ENCODE data around the gene NUP93. TPM values are rescaled to one million over a fixed set of nuclear protein-coding genes. Genes with fewer than 3 reads are reported as not detected.

NUP93 gene
- total RNA-seq, 5 donors from 2014 or later (not counting 1 experiment from before 2014, with no cell fraction given): 52.6 to 72.4 (median 60.5) TPM

DNA sequence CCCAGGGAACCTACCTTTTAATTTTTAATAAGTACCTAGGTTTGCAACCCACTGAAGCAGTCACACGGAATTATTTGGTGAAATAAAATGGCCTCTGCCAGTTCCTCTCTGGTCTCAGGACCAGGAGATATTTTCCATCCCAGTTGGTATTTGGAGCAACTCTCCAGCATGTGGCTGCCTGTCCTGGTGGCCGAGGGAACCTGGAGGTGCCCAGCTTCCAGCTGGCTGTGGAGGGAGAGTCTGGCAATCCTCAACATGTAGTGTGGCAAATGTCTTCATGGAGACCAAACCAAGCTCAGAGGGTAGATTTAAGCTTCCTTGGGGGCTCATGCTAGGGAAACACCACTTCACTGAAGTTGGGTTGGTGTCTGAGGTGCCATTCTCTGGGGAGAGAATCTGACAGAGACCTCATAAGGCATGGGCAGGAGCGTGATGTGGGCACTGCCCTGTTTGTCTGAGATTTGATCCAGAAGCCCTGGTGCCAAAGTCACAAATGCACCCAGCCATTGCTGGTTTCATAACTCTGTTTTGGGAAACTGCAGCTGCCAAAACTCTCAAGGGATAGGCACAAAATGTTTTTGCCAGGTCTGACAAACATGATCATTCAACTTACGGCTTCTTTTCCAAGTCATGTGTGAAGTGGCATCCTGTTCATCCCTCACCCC is 44.9 kb upstream of the NUP93 start:
- H3K27ac Mint-ChIP-seq: no peak overlapping the region
- POLR2A ChIA-PET: no interaction called here
- H3K9me3 Mint-ChIP-seq: peaks cover 0 to 2% (median 0%) of the 10 kb centered on the region in 3 donors

DNA sequence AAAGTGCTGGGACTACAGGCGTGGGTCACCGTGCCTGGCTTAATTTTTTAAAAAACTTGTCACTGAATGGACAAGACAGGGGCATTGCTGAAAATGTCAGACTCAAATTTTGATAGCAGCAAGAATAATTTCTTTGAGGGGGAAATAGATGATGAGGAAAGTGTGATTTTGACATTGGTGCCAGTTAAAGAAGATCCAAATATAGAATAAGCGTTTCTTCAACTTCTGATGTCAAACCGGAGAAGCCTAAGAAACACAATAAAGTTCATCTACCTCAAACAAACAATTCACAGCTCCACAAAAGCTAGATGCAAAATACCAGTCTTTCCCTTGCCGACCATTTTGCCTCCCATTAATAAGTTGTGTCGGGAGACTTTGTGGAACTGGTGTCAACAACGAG is 43.2 kb upstream of the NUP93 start:
- peaks cover 21% of the 10 kb centered on the region in 3 donors for H3K4me1 Mint-ChIP-seq
- no peaks in the 10 kb centered on the region for H3K27me3 Mint-ChIP-seq
- no peak for ATAC-seq (replicated peaks in 1 of 4)
- H3K27ac Mint-ChIP-seq: no peak overlapping the region
- H3K4me3 Mint-ChIP-seq: no peak overlapping the region
- H3K36me3 ChIP-seq (ENCODE audit: control insufficient read depth in 2 of 2, extremely low read depth in 1 of 2, insufficient read depth in 1 of 2, low read length in 1 of 2): no peaks in the 10 kb centered on the region
- CTCF ChIA-PET: interaction anchor here (0.6 to 0.7 kb wide), 2 partner anchors 86 to 165 kb away, joined by 5 read pairs; no protein-coding TSS in a partner anchor
- peaks cover 0 to 5% of the 10 kb centered on the region in 2 experiments for H3K27me3 ChIP-seq (replicated peaks in 1 of 2; ENCODE audit: control insufficient read depth in 2 of 2, extremely low read depth in 1 of 2, insufficient read depth in 2 of 2, low read length in 1 of 2)
- peaks cover 11% of the 10 kb centered on the region for H3K36me3 Mint-ChIP-seq
- WGBS (ENCODE audit: insufficient coverage): 85% methylated on average over 6 of the region's 7 CpGs
- H3K9me3 ChIP-seq: no peaks in the 10 kb centered on the region
- POLR2A ChIA-PET: no interaction called here
- peaks cover 0 to 2% (median 0%) of the 10 kb centered on the region in 3 donors for H3K9me3 Mint-ChIP-seq
- no peak overlapping the region for H3K4me3 ChIP-seq (ENCODE audit: control insufficient read depth in 1 of 2, extremely low read depth in 1 of 2, low read length in 1 of 2)
- peaks cover 6 to 21% of the 10 kb centered on the region in 2 experiments for H3K4me1 ChIP-seq (ENCODE audit: control insufficient read depth in 1 of 2, extremely low read depth in 1 of 2, insufficient read depth in 2 of 2, low read length in 2 of 2)
- no peak overlapping the region for H3K27ac ChIP-seq (ENCODE audit: low read length)
- DNase-seq: no peak

More for the DNA sequence above, 44.9 kb upstream of the NUP93 start:
- ATAC-seq (replicated peaks in 1 of 4): no peak
- Histone ChIP-seq H3K27ac (ENCODE audit: low read length) (no peak overlapping the region), H3K9me3 (no peaks in the 10 kb centered on the region), H3K4me3 (ENCODE audit: control insufficient read depth in 1 of 2, extremely low read depth in 1 of 2, low read length in 1 of 2) (no peak overlapping the region), H3K4me1 (ENCODE audit: control insufficient read depth in 1 of 2, extremely low read depth in 1 of 2, insufficient read depth in 2 of 2, low read length in 2 of 2) (peaks cover 9 to 26% of the 10 kb centered on the region in 2 experiments), H3K27me3 (replicated peaks in 1 of 2; ENCODE audit: control insufficient read depth in 2 of 2, extremely low read depth in 1 of 2, insufficient read depth in 2 of 2, low read length in 1 of 2) (no peaks in the 10 kb centered on the region), H3K36me3 (ENCODE audit: control insufficient read depth in 2 of 2, extremely low read depth in 1 of 2, insufficient read depth in 1 of 2, low read length in 1 of 2) (no peaks in the 10 kb centered on the region)
- WGBS (ENCODE audit: insufficient coverage): 95% methylated on average over 2 of the region's 4 CpGs
- peaks cover 11% of the 10 kb centered on the region for H3K36me3 Mint-ChIP-seq
- no peak overlapping the region for H3K4me3 Mint-ChIP-seq
- peaks cover 24 to 27% (median 26%) of the 10 kb centered on the region in 3 donors for H3K4me1 Mint-ChIP-seq
- no peaks in the 10 kb centered on the region for H3K27me3 Mint-ChIP-seq
- no peak for DNase-seq
- CTCF ChIA-PET: no interaction called here

GRCh38 chr16:56688762-56689161 is 41.2 kb upstream of the NUP93 start:
- H3K4me1 Mint-ChIP-seq: peaks cover 7 to 8% (median 8%) of the 10 kb centered on the region in 3 donors
- H3K36me3 ChIP-seq (ENCODE audit: control insufficient read depth in 2 of 2, extremely low read depth in 1 of 2, insufficient read depth in 1 of 2, low read length in 1 of 2): no peaks in the 10 kb centered on the region
- WGBS (ENCODE audit: insufficient coverage): 60% methylated on average over 1 of the region's 1 CpG
- peaks cover 0 to 2% (median 0%) of the 10 kb centered on the region in 3 donors for H3K9me3 Mint-ChIP-seq
- no peak overlapping the region for H3K27ac Mint-ChIP-seq
- peaks cover 0 to 3% of the 10 kb centered on the region in 2 experiments for H3K4me1 ChIP-seq (ENCODE audit: control insufficient read depth in 1 of 2, extremely low read depth in 1 of 2, insufficient read depth in 2 of 2, low read length in 2 of 2)
- CTCF ChIA-PET: interaction anchor here in 1 of 2 donors (0.9 kb wide), 1 partner anchor 13 kb away, joined by 3 read pairs; no protein-coding TSS in a partner anchor
- peaks cover 11% of the 10 kb centered on the region for H3K36me3 Mint-ChIP-seq
- H3K4me3 ChIP-seq (ENCODE audit: control insufficient read depth in 1 of 2, extremely low read depth in 1 of 2, low read length in 1 of 2): no peak overlapping the region
- H3K9me3 ChIP-seq: no peaks in the 10 kb centered on the region
- H3K27ac ChIP-seq (ENCODE audit: low read length): no peak overlapping the region
- POLR2A ChIA-PET: no interaction called here
- ATAC-seq (replicated peaks in 1 of 4) (no peak), DNase-seq (no peak)
- H3K27me3 ChIP-seq (replicated peaks in 1 of 2; ENCODE audit: control insufficient read depth in 2 of 2, extremely low read depth in 1 of 2, insufficient read depth in 2 of 2, low read length in 1 of 2): peaks cover 0 to 5% of the 10 kb centered on the region in 2 experiments
- H3K4me3 Mint-ChIP-seq: no peak overlapping the region
- no peaks in the 10 kb centered on the region for H3K27me3 Mint-ChIP-seq

- Mint-ChIP-seq H3K9me3 (peaks cover 0 to 2% (median 0%) of the 10 kb centered on the region in 3 donors), H3K4me1 (peaks cover 3 to 4% (median 4%) of the 10 kb centered on the region in 3 donors), H3K27me3 (no peaks in the 10 kb centered on the region), H3K4me3 (no peak overlapping the region), H3K27ac (no peak overlapping the region), H3K36me3 (peaks cover 10% of the 10 kb centered on the region)
- H3K27me3 ChIP-seq (replicated peaks in 1 of 2; ENCODE audit: control insufficient read depth in 2 of 2, extremely low read depth in 1 of 2, insufficient read depth in 2 of 2, low read length in 1 of 2): peaks cover 0 to 5% of the 10 kb centered on the region in 2 experiments
- H3K9me3 ChIP-seq: no peaks in the 10 kb centered on the region
- no peak for ATAC-seq (replicated peaks in 1 of 4)
- no peaks in the 10 kb centered on the region for H3K36me3 ChIP-seq (ENCODE audit: control insufficient read depth in 2 of 2, extremely low read depth in 1 of 2, insufficient read depth in 1 of 2, low read length in 1 of 2)
- 73% methylated on average over 2 of the region's 3 CpGs for WGBS (ENCODE audit: insufficient coverage)
- no peak overlapping the region for H3K27ac ChIP-seq (ENCODE audit: low read length)
- CTCF ChIA-PET: interaction anchor here in 1 of 2 donors (0.9 kb wide), 1 partner anchor 12 kb away, joined by 3 read pairs; no protein-coding TSS in a partner anchor
- no peak overlapping the region for H3K4me3 ChIP-seq (ENCODE audit: control insufficient read depth in 1 of 2, extremely low read depth in 1 of 2, low read length in 1 of 2)
- no peak for DNase-seq
- no peaks in the 10 kb centered on the region for H3K4me1 ChIP-seq (ENCODE audit: control insufficient read depth in 1 of 2, extremely low read depth in 1 of 2, insufficient read depth in 2 of 2, low read length in 2 of 2)
- POLR2A ChIA-PET: no interaction called here
Observed at GRCh38 chr16:56689171-56689570, 40.8 kb upstream of the NUP93 start.

- no peaks in the 10 kb centered on the region for H3K9me3 ChIP-seq
- Mint-ChIP-seq H3K4me1 (no peaks in the 10 kb centered on the region), H3K27me3 (no peaks in the 10 kb centered on the region), H3K9me3 (peaks cover 0 to 2% (median 0%) of the 10 kb centered on the region in 3 donors), H3K36me3 (peaks cover 6% of the 10 kb centered on the region), H3K27ac (no peak overlapping the region), H3K4me3 (no peak overlapping the region)
- POLR2A ChIA-PET: no interaction called here
- H3K4me1 ChIP-seq (ENCODE audit: control insufficient read depth in 1 of 2, extremely low read depth in 1 of 2, insufficient read depth in 2 of 2, low read length in 2 of 2): no peaks in the 10 kb centered on the region
- peaks cover 0 to 11% of the 10 kb centered on the region in 2 experiments for H3K27me3 ChIP-seq (replicated peaks in 1 of 2; ENCODE audit: control insufficient read depth in 2 of 2, extremely low read depth in 1 of 2, insufficient read depth in 2 of 2, low read length in 1 of 2)
- no peak for DNase-seq
- no peak for ATAC-seq (replicated peaks in 1 of 4)
- H3K4me3 ChIP-seq (ENCODE audit: control insufficient read depth in 1 of 2, extremely low read depth in 1 of 2, low read length in 1 of 2): no peak overlapping the region
- WGBS (ENCODE audit: insufficient coverage): 100% methylated on average over 2 of the region's 4 CpGs
- H3K36me3 ChIP-seq (ENCODE audit: control insufficient read depth in 2 of 2, extremely low read depth in 1 of 2, insufficient read depth in 1 of 2, low read length in 1 of 2): no peaks in the 10 kb centered on the region
- CTCF ChIA-PET: interaction anchor here in 1 of 2 donors (0.6 to 0.8 kb wide), 2 partner anchors 11 to 12 kb away, joined by 3 read pairs; no protein-coding TSS in a partner anchor
- H3K27ac ChIP-seq (ENCODE audit: low read length): no peak overlapping the region
Observed at GRCh38 chr16:56690420-56691122, 39.4 kb upstream of the NUP93 start.

DNA sequence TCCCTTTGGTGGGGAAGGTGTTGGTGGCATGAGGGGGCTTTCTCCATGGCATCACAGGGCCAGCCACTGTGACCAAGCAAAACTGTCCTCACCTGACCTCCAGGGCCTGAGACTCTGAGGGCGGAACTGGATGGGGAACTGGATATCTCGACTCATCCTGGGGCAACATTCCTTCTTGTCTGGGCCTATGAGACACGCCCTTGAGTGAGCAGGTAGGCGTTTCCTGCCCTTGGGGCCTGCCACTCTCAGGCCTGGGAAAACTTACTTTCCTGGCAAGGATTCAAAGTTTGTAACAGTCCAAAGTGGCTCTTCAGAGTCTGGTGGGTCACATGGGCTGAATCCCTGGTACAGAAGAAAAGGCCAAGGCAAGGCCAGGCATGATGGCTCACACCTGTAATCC is 38.0 kb upstream of the NUP93 start:
- Mint-ChIP-seq H3K4me3 (no peak overlapping the region), H3K27me3 (no peaks in the 10 kb centered on the region), H3K4me1 (no peaks in the 10 kb centered on the region), H3K9me3 (peaks cover 0 to under 1% (median 0%) of the 10 kb centered on the region in 3 donors), H3K27ac (no peak overlapping the region), H3K36me3 (no peaks in the 10 kb centered on the region)
- CTCF ChIA-PET: no interaction called here
- Histone ChIP-seq H3K4me1 (ENCODE audit: control insufficient read depth in 1 of 2, extremely low read depth in 1 of 2, insufficient read depth in 2 of 2, low read length in 2 of 2) (no peaks in the 10 kb centered on the region), H3K9me3 (no peaks in the 10 kb centered on the region), H3K27ac (ENCODE audit: low read length) (no peak overlapping the region), H3K27me3 (replicated peaks in 1 of 2; ENCODE audit: control insufficient read depth in 2 of 2, extremely low read depth in 1 of 2, insufficient read depth in 2 of 2, low read length in 1 of 2) (peaks cover 0 to 11% of the 10 kb centered on the region in 2 experiments), H3K4me3 (ENCODE audit: control insufficient read depth in 1 of 2, extremely low read depth in 1 of 2, low read length in 1 of 2) (no peak overlapping the region), H3K36me3 (ENCODE audit: control insufficient read depth in 2 of 2, extremely low read depth in 1 of 2, insufficient read depth in 1 of 2, low read length in 1 of 2) (no peaks in the 10 kb centered on the region)
- POLR2A ChIA-PET: no interaction called here
- no peak for DNase-seq
- 85% methylated on average over 4 of the region's 4 CpGs for WGBS (ENCODE audit: insufficient coverage)
- no peak for ATAC-seq (replicated peaks in 1 of 4)

Measured in T-cell (primary cell).